LoVo (cell line): ENCODE measurements around the gene TNRC18.
"Not testable (repeated sequence)": the region's sequence is repeated elsewhere in the genome, so short reads cannot be mapped to it uniquely, and the experiment has no call there.

Experiments
- DNase-seq: peaks from one replicate; pipeline ENCODE4 v3.0.0-alpha.2; 2016; ENCODE audit warnings: low spot score

TNRC18 gene

DNA sequence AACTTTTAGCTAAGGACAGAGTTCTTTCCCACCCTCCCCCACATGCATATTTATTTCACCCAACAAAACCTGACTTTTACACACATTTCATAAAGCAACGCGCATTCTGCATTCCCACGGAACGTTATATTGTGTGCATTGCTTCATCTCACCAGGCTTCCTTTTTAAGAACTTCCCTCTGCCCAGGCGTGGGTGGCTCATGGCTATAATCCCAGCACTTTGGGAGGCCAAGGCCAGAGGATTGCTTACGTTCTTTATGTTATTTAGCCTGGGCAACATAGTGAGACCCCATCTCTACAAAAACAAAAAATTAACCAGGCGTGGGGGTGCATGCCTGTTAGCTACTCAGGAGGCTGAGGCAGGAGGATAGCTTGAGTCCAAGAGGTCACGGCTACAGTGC, 155.8 kb downstream of the TNRC18 start:
- not testable (repeated sequence) for DNase-seq

DNA sequence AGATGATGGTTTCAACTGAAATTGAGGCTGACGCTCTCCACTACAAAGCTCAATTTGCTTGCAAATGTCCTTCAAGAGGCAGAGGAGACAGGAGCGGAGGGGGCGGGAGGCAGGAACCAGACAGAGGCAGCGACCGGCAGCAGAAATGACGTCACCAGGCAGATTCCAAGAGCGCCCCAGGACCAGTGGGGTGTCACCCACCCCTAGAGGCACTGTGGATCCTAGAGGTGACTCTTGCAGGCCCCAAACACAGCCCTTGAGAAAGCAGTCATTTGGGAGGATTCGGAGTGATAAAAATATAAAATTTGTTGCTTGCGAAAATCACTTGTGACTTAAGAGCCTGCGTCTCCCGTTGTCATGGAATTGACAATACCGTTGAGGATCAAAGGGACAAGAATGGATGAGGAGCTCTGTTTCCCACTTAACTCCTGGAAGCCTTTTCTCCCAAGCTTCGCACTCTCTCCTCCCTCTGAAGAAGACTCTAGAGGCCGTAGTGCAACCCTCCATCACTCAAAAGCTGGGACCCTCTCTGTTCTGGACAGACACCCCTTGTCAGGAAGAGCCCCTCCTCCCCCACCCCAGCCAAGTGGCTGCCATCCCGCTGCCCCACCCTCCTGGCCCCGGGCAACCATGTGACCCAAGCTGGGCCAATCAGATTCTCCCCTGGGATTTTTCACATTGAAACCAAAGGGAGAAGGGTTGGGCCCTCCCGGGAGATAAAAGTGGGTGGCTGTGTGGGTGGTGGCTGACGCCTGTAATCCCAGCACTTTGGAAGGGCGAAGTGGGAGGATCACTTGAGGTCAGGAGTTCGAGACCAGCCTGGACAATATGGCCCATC, 157.2 kb downstream of the TNRC18 start:
- no peak for DNase-seq

DNA sequence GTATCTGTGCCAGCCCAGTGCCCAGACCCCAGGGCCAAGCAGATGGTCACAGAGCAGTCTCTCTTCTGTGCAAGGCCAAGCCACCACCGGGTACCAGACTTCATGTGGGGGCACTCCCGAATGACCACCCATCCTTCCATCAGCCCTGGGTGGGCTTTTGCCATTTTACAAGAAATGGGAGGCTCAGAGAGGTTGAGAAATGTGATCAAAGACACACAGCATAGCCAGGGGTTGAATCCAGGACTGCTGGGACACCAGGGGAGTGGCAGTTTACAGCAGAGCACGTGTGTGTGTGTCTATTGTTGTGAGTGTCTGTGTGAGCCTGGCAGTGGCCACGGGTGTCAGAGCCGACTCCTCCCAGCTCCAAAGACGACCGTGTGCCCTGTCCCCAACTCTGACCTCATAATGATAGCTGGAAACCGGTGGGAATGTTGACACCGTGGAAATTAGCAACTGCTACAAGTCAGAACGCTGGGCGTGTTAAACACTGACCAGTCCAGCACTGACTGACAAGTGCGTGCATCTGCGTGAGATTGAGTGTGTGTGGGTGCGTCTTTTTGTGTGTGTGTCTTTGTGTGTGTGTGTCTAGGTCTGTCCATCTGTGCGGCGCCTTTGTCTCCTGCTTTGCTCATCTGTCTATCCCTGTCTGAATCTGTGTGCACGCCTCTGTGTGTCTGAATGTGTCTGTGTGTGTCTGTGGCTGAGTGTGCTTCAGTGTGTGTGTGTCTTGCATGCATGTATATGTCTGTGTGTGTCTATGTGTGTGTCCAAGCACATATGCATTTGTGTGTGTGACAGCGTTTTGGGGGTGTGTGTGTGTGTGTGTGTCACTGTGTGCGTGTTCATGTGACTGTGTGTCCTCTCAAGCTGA, 158.1 kb downstream of the TNRC18 start:
- DNase-seq: no peak

DNA sequence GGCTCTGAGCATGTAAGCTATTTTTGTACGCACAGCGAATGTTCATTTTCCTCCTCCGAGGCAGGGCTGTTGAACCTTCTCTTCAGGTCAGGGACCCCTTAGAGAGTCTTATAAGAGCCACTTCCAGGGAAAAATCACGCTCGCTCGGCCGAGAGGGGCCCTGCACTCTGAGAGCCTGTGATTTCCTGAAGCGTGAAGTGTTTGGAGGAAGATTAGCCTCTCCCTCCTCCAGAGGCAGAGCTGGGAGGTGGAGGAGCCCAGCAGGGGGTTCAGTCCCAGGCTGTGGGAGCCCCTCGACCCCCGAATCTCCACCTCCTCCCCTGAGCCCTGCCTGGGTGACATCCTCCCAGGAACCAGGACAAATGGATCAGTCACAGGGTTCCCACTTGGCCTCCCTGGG, 160.6 kb downstream of the TNRC18 start:
- not testable (repeated sequence) for DNase-seq

DNA sequence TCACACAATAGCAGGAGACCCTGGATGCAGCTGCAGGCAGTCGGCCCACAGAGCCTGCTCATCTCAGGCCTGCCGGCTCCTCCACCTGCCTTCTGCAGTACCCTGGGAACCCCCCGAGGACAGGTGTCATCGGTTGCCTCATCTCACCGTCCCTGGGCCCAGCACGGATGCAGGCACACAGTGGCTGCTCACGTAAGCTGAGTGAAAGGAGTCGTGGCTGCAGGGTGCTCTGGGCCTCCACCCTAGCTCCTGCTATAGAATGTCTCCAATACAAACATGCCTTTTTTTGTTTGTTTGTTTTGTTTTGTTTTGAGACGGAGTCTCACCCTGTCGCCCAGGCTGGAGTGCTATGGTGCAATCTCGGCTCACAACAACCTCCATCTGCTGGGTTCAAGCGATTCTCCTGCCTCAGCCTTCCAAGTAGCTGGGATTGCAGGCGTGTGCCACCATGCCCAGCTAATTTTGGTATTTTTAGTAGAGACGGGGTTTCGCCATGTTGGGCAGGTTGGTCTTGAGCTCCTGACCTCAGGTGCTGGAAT, 163.0 kb downstream of the TNRC18 start:
- not testable (repeated sequence) for DNase-seq
